Measurements from ENCODE around the gene WFDC6. TPM values are rescaled to one million over a fixed set of nuclear protein-coding genes. Genes with fewer than 3 reads are reported as not detected.
A peak's percentile ranks its signal among the peaks of the same experiment; 100 is the strongest.

Gene WFDC6
- total and polyA plus RNA-seq, 2 of the 8 experiments (the other 6 are each of a cell fraction or from before 2014, with no cell fraction given): not detected

GRCh38 chr20:45581702-45582101 is 42.4 kb upstream of the WFDC6 start:
- H2BK12ac ChIP-seq (ENCODE audit: low read depth, low read length): 0 out of 2 replicates have a peak overlapping the region, but pooled peaks have one; percentile 78
- H3K23me2 ChIP-seq (ENCODE audit: low read depth, low read length): no peaks in the 10 kb centered on the region
- no peaks in the 10 kb centered on the region for H3K36me3 ChIP-seq (ENCODE audit: control insufficient read depth in 2 of 4, insufficient read depth in 4 of 4, low read length in 3 of 4)
- no peak overlapping the region for H3K4me3 ChIP-seq (ENCODE audit: extremely low read depth in 1 of 4, insufficient read depth in 2 of 4, low read depth in 3 of 4, low read length in 4 of 4)
- peaks cover 3 to 8% (median 6%) of the 10 kb centered on the region in 4 experiments; a peak in 5 of 7 replicates for H3K4me1 ChIP-seq (replicated peaks in 1 of 4; ENCODE audit: control insufficient read depth in 3 of 4, insufficient read depth in 4 of 4, low read length in 3 of 4)
- no peaks in the 10 kb centered on the region for H4K20me1 ChIP-seq (replicated peaks in 1 of 2; ENCODE audit: control insufficient read depth in 1 of 2, insufficient read depth in 2 of 2, low read length in 2 of 2)
- no peak overlapping the region for H3K14ac ChIP-seq (ENCODE audit: insufficient read length)
- H3K27ac ChIP-seq (ENCODE audit: low read depth, low read length): no peak overlapping the region
- no peak overlapping the region for H4K5ac ChIP-seq (ENCODE audit: insufficient read length, low read depth, low read length)
- H3K79me1 ChIP-seq (ENCODE audit: low read depth, low read length): no peaks in the 10 kb centered on the region
- H2BK15ac ChIP-seq (ENCODE audit: low read length): no peak overlapping the region
- H2AK5ac ChIP-seq (ENCODE audit: low read depth, low read length): no peak overlapping the region
- no peak overlapping the region for H3K23ac ChIP-seq (ENCODE audit: insufficient read length)
- FAIRE-seq (no peak), DNase-seq (ENCODE audit: low read depth in 1 of 2, low spot score in 2 of 2) (no peak)
- no peaks in the 10 kb centered on the region for H3K27me3 ChIP-seq (replicated peaks in 1 of 4; ENCODE audit: control insufficient read depth in 3 of 4, extremely low read depth in 1 of 4, insufficient read depth in 3 of 4, low read length in 3 of 4)
- no peak overlapping the region for H4K91ac ChIP-seq (replicated peaks; ENCODE audit: insufficient read length, low read length)
- no peak overlapping the region for H4K8ac ChIP-seq (ENCODE audit: extremely low read depth, insufficient read depth, low read length)
- H2AFZ ChIP-seq (ENCODE audit: low read length): 0 out of 2 replicates have a peak overlapping the region, but pooled peaks have one; percentile 79
- H2BK120ac ChIP-seq (replicated peaks; ENCODE audit: low read depth, low read length): no peak overlapping the region
- H3K79me2 ChIP-seq (ENCODE audit: control insufficient read depth in 1 of 2, insufficient read depth in 2 of 2, low read length in 2 of 2): no peaks in the 10 kb centered on the region
- H2BK20ac ChIP-seq (ENCODE audit: low read length): no peak overlapping the region
- no peak overlapping the region for H3K18ac ChIP-seq (ENCODE audit: extremely low read depth, low read length)
- POLR2A ChIA-PET (ENCODE audit: partially characterized antibody): no interaction called here
- H3K9ac ChIP-seq (replicated peaks in 1 of 4; ENCODE audit: extremely low read depth in 1 of 4, low read depth in 3 of 4, low read length in 3 of 4): no peak overlapping the region
- H3K4me2 ChIP-seq (ENCODE audit: insufficient read depth in 1 of 2, low read depth in 2 of 2, low read length in 2 of 2): no peak overlapping the region
- no peak overlapping the region for H3K4ac ChIP-seq (replicated peaks; ENCODE audit: insufficient read length, low read depth, low read length)
- H3K56ac ChIP-seq (replicated peaks; ENCODE audit: insufficient read length, low read depth, low read length): no peak overlapping the region
- no peak overlapping the region for H2BK5ac ChIP-seq (ENCODE audit: low read depth, low read length)
- CTCF ChIA-PET (ENCODE audit: partially characterized antibody): interaction anchor here (0.6 to 5.2 kb wide), 2 partner anchors 124 to 189 kb away, joined by 3 to 30 read pairs; no protein-coding TSS in a partner anchor
- H3K9me3 ChIP-seq (ENCODE audit: insufficient read depth in 2 of 2, low read depth in 1 of 2, low read length in 1 of 2): no peaks in the 10 kb centered on the region
- no peak for TF ChIP-seq MAFK (IDR thresholded peaks at IDR 0.05; ENCODE audit: low read depth, low read length)
- no peak for TF ChIP-seq RXRA (IDR thresholded peaks at IDR 0.05; ENCODE audit: insufficient read depth, low read depth, low read length)
- no peak for TF ChIP-seq YY1 (IDR thresholded peaks at IDR 0.05; ENCODE audit: low read depth, low read length)
- TF ChIP-seq EP300 (IDR thresholded peaks at IDR 0.05; ENCODE audit: borderline replicate concordance in 1 of 2, low read depth in 2 of 2, low read length in 2 of 2): no peak
- no peak for TF ChIP-seq FOSL1 (IDR thresholded peaks at IDR 0.05; ENCODE audit: insufficient read depth, low read depth, low read length)
- TF ChIP-seq JUND (IDR thresholded peaks at IDR 0.05; ENCODE audit: low read length): no peak
- TF ChIP-seq SIN3A (conservative IDR thresholded peaks at IDR 0.05 in 1 of 2, IDR thresholded peaks at IDR 0.05 in 1 of 2; ENCODE audit: low read depth in 1 of 2, low read length in 2 of 2): no peak
- TF ChIP-seq CTCF (IDR thresholded peaks at IDR 0.05; ENCODE audit: control extremely low read depth in 1 of 3, insufficient read depth in 1 of 3, low read depth in 1 of 3, low read length in 3 of 3): no peak
- no peak for TF ChIP-seq CBX5 (IDR thresholded peaks at IDR 0.05; ENCODE audit: low read depth, low read length)
- no peak for TF ChIP-seq POU5F1 (IDR thresholded peaks at IDR 0.05; ENCODE audit: low read depth, low read length)
- TF ChIP-seq MAX (IDR thresholded peaks at IDR 0.05): no peak
